Activated T-cell treated with anti-CD3 and anti-CD28 coated beads for 1 hour (primary cell): ENCODE data around the gene GRIA1.
"Not testable (repeated sequence)": the region's sequence is repeated elsewhere in the genome, so short reads cannot be mapped to it uniquely, and the experiment has no call there.

Source experiments
- DNase-seq: peaks from one replicate; pipeline ENCODE4 v3.0.0-alpha.2; 2020; ENCODE audit warnings: low read depth

The GRIA1 gene

GRCh38 chr5:153719324-153719723, 228.9 kb downstream of the GRIA1 start:
- DNase-seq: no peak

GRCh38 chr5:153723022-153723610, 232.6 kb downstream of the GRIA1 start:
- not testable (repeated sequence) for DNase-seq

- no peak for DNase-seq
These were observed 251.6 kb downstream of the GRIA1 start for GRCh38 chr5:153742060-153742459.

GRCh38 chr5:153744751-153745150, 254.3 kb downstream of the GRIA1 start:
- no peak for DNase-seq

- no peak for DNase-seq
These were observed 255.4 kb downstream of the GRIA1 start for GRCh38 chr5:153745778-153746395.

GRCh38 chr5:153746440-153746839, 256.0 kb downstream of the GRIA1 start:
- DNase-seq: no peak

- DNase-seq: no peak
These were observed 258.4 kb downstream of the GRIA1 start for GRCh38 chr5:153748823-153749222.

GRCh38 chr5:153749960-153750359, 259.5 kb downstream of the GRIA1 start:
- DNase-seq: no peak

GRCh38 chr5:153751251-153751650, 260.8 kb downstream of the GRIA1 start:
- no peak for DNase-seq

- DNase-seq: no peak
These were observed 262.4 kb downstream of the GRIA1 start for GRCh38 chr5:153752890-153753289.

GRCh38 chr5:153753645-153754432, 263.4 kb downstream of the GRIA1 start:
- no peak for DNase-seq

- no peak for DNase-seq
These were observed 265.5 kb downstream of the GRIA1 start for GRCh38 chr5:153755913-153756500.

- DNase-seq: no peak
These were observed 266.1 kb downstream of the GRIA1 start for GRCh38 chr5:153756540-153756939.

GRCh38 chr5:153765987-153766386, 275.5 kb downstream of the GRIA1 start:
- no peak for DNase-seq

GRCh38 chr5:153767221-153768188, 277.0 kb downstream of the GRIA1 start:
- DNase-seq: no peak

GRCh38 chr5:153770066-153770465, 279.6 kb downstream of the GRIA1 start:
- DNase-seq: no peak

GRCh38 chr5:153774686-153775085, 284.2 kb downstream of the GRIA1 start:
- DNase-seq: no peak

- DNase-seq: no peak
These were observed 285.5 kb downstream of the GRIA1 start for GRCh38 chr5:153775923-153776322.

GRCh38 chr5:153777681-153778581, 287.5 kb downstream of the GRIA1 start:
- DNase-seq: no peak

GRCh38 chr5:153779836-153780235, 289.4 kb downstream of the GRIA1 start:
- DNase-seq: no peak
